SK-N-SH (cell line): Measurements from ENCODE around the gene CASKIN1. TPM values are rescaled to one million over a fixed set of nuclear protein-coding genes. Genes with fewer than 3 reads are reported as not detected.

Experiments used
- CTCF ChIA-PET: fragments of 300-600, 350-600 bp; formaldehyde crosslinking; extraction: SDS; loops from one replicate; lab custom pipeline; 2021; lab: Yijun Ruan, JAX
- POLR2A ChIA-PET: fragments of 350-600 bp; sonication (Branson Sonifier 250); formaldehyde crosslinking; extraction: SDS; loops from one replicate; lab custom pipeline; 2020; ENCODE audit warnings: antibody characterized with exemption, inconsistent platforms; lab: Yijun Ruan, JAX
- DNase-seq: peaks from one replicate; pipeline ENCODE4 v3.0.0; 2012
- H2AFZ ChIP-seq: fragments of 200-600 bp; sonication (generic); 2 replicates; pipeline ENCODE4 v1.8.1; 2016; ENCODE audit warnings: antibody characterized with exemption, mild to moderate bottlenecking, low read depth
- H3F3A ChIP-seq: fragments of 200-600 bp; sonication (generic); replicated peaks from 2 replicates; pipeline ENCODE3; 2016; ENCODE audit warnings: antibody characterized with exemption, mild to moderate bottlenecking; ENCODE audit not compliant: insufficient read depth
- H3K27ac ChIP-seq, 2 experiments: fragments of 200-500 bp in 1 of 2; fragments of 200-600 bp in 1 of 2; sonication (Bioruptor generic) in 1 of 2; sonication (generic), shearing (Covaris generic) in 1 of 2; 2 replicates each; pipeline versions ENCODE4 v1.5.1 to v1.6.1; 2014 to 2016; ENCODE audit warnings: low read depth in 2 of 2, inconsistent platforms in 1 of 2, low read length in 1 of 2, mild to moderate bottlenecking in 1 of 2, mixed read lengths in 1 of 2
- H3K27me3 ChIP-seq: fragments of 200-600 bp; sonication (generic), shearing (Covaris generic); 2 replicates; pipeline ENCODE4 v1.6.1; 2016; ENCODE audit warnings: mixed run types; ENCODE audit not compliant: insufficient read depth
- H3K36me3 ChIP-seq, 2 experiments: fragments of 200-500 bp in 1 of 2; fragments of 200-600 bp in 1 of 2; sonication (Bioruptor generic) in 1 of 2; sonication (generic) in 1 of 2; replicated peaks in 1 of 2; 2 replicates each; pipeline versions ENCODE3 to v1.5.1; 2014 to 2016; ENCODE audit warnings: low read length in 1 of 2, mild to moderate bottlenecking in 1 of 2; ENCODE audit not compliant: insufficient read depth in 2 of 2, control insufficient read depth in 1 of 2
- H3K4me1 ChIP-seq, 2 experiments: fragments of 200-500 bp in 1 of 2; fragments of 200-600 bp in 1 of 2; sonication (Bioruptor generic) in 1 of 2; sonication (generic), shearing (Covaris generic) in 1 of 2; 2 replicates each; pipeline versions ENCODE4 v1.5.1 to v1.6.1; 2014 to 2016; ENCODE audit warnings: low read depth in 1 of 2, low read length in 1 of 2, mixed run types in 1 of 2; ENCODE audit not compliant: insufficient read depth in 2 of 2, control insufficient read depth in 1 of 2
- H3K4me2 ChIP-seq: fragments of 200-600 bp; sonication (generic), shearing (Covaris generic); 2 replicates; pipeline ENCODE4 v1.6.1; 2017; ENCODE audit warnings: mixed run types
- H3K4me3 ChIP-seq, 2 experiments: fragments of 200-500 bp in 1 of 2; fragments of 200-600 bp in 1 of 2; sonication (Bioruptor generic) in 1 of 2; sonication (generic), shearing (Covaris generic) in 1 of 2; 2 replicates each; pipeline versions ENCODE4 v1.5.1 to v1.8.1; 2014 to 2016; ENCODE audit warnings: low read depth in 2 of 2, inconsistent platforms in 1 of 2, low read length in 1 of 2, mild to moderate bottlenecking in 1 of 2, mixed read lengths in 1 of 2, moderate library complexity in 1 of 2
- H3K79me2 ChIP-seq: fragments of 200-600 bp; sonication (generic); 2 replicates; pipeline ENCODE4 v1.8.1; 2017; ENCODE audit warnings: mild to moderate bottlenecking; ENCODE audit not compliant: insufficient read depth
- H3K9ac ChIP-seq: fragments of 200-600 bp; sonication (generic); 2 replicates; pipeline ENCODE4 v1.6.1; 2017; ENCODE audit warnings: mixed run types
- H3K9me2 ChIP-seq: fragments of 200-600 bp; sonication (generic); 2 replicates; pipeline ENCODE4 v1.6.1; 2017; ENCODE audit warnings: mixed run types
- H3K9me3 ChIP-seq: fragments of 200-600 bp; sonication (generic); 2 replicates; pipeline ENCODE4 v1.6.1; 2017; ENCODE audit warnings: mixed run types, mild to moderate bottlenecking, moderate library complexity
- H4K20me1 ChIP-seq: fragments of 200-600 bp; sonication (generic); 2 replicates; pipeline ENCODE4 v1.6.1; 2017; ENCODE audit warnings: mild to moderate bottlenecking, mixed run types; ENCODE audit not compliant: insufficient read depth
- ELF1 ChIP-seq: IDR thresholded peaks from 2 replicates; pipeline ENCODE4 v1.4.0; 2012
- EP300 ChIP-seq, 2 experiments: IDR thresholded peaks; 2 replicates each; pipeline versions ENCODE4 v1.4.0 to v1.6.1; 2012; ENCODE audit warnings: borderline replicate concordance in 1 of 2, low read depth in 1 of 2, low read length in 1 of 2
- FOXJ3 ChIP-seq: sonication (generic); formaldehyde crosslinking; IDR thresholded peaks from 2 replicates; pipeline ENCODE4 v1.5.1; 2020; ENCODE audit warnings: mild to moderate bottlenecking, missing genetic modification reagents
- FOXM1 ChIP-seq: IDR thresholded peaks from 2 replicates; pipeline ENCODE4 v1.4.0; 2012; ENCODE audit warnings: low read depth, mild to moderate bottlenecking
- GABPA ChIP-seq: IDR thresholded peaks from 2 replicates; pipeline ENCODE4 v1.4.0; 2012; ENCODE audit warnings: low read depth, mild to moderate bottlenecking
- MEF2A ChIP-seq: IDR thresholded peaks from 2 replicates; pipeline ENCODE4 v1.4.0; 2012; ENCODE audit warnings: low read depth, borderline replicate concordance
- NRF1 ChIP-seq: IDR thresholded peaks from 2 replicates; pipeline ENCODE4 v1.6.1; 2012; ENCODE audit warnings: low read depth, mild to moderate bottlenecking, low read length
- RFX5 ChIP-seq: IDR thresholded peaks from 2 replicates; pipeline ENCODE4 v1.6.1; 2012; ENCODE audit warnings: mild to moderate bottlenecking, improper control_type of control experiment, low read length
- RXRA ChIP-seq: IDR thresholded peaks from 2 replicates; pipeline ENCODE4 v1.4.0; 2012; ENCODE audit warnings: low read depth, mild to moderate bottlenecking, borderline replicate concordance
- SIN3A ChIP-seq: IDR thresholded peaks from 2 replicates; pipeline ENCODE4 v1.6.1; 2012; ENCODE audit warnings: low read depth, mild to moderate bottlenecking, low read length, moderate library complexity, borderline replicate concordance
- SMC3 ChIP-seq: IDR thresholded peaks from 2 replicates; pipeline ENCODE4 v1.6.1; 2012; ENCODE audit warnings: low read depth, low read length, improper control_type of control experiment
- TCF12 ChIP-seq: IDR thresholded peaks from 2 replicates; pipeline ENCODE4 v1.4.0; 2012
- YY1 ChIP-seq: IDR thresholded peaks from 2 replicates; pipeline ENCODE4 v1.4.0; 2012; ENCODE audit warnings: low read depth, mild to moderate bottlenecking
- WGBS: methylation state at CpG from one replicate; pipeline ENCODE4 v1.1.6; 2017; ENCODE audit warnings: low lambda C conversion rate; 5-methylcytosine and 5-hydroxymethylcytosine counted together
- polyA plus RNA-seq, 3 experiments: library from polyadenylated mRNA; depleted of rRNA; stranded (reverse); fragments of >200 nt; gene quantifications; 2 replicates each; pipeline ENCODE4 v1.2.3, GENCODE V29; 2012
- TF ChIP-seq, protein P1 (sequence below): IDR thresholded peaks from 2 replicates; pipeline ENCODE4 v1.4.0; 2012; ENCODE audit warnings: low read depth, borderline replicate concordance
- TF ChIP-seq, protein P2 (sequence below): fragments of 150-350 bp; IDR thresholded peaks from 2 replicates; pipeline ENCODE4 v1.6.1; 2017; ENCODE audit warnings: antibody characterized with exemption, low read length, low read depth, borderline replicate concordance
- TF ChIP-seq, protein P3 (sequence below): fragments of 150-350 bp; IDR thresholded peaks from 2 replicates; pipeline ENCODE4 v1.6.1; 2016; ENCODE audit warnings: mild to moderate bottlenecking, low read depth, low read length
- TF ChIP-seq, protein P4 (sequence below): fragments of 200-600 bp; sonication (generic); IDR thresholded peaks from 2 replicates; pipeline ENCODE4 v1.6.1; 2017; ENCODE audit warnings: antibody characterized with exemption, mild to moderate bottlenecking, moderate library complexity
- TF ChIP-seq, protein P5 (sequence below): IDR thresholded peaks from 2 replicates; pipeline ENCODE4 v1.6.1; 2012; ENCODE audit warnings: mild to moderate bottlenecking, low read depth, low read length, moderate library complexity
- TF ChIP-seq, protein P6 (sequence below): IDR thresholded peaks from 2 replicates; pipeline ENCODE4 v1.4.0; 2012; ENCODE audit warnings: low read depth

CASKIN1 gene
- polyA plus RNA-seq, 1 of the 3 experiments (the other 2 are of a cell fraction) = 1.7 TPM

DNA sequence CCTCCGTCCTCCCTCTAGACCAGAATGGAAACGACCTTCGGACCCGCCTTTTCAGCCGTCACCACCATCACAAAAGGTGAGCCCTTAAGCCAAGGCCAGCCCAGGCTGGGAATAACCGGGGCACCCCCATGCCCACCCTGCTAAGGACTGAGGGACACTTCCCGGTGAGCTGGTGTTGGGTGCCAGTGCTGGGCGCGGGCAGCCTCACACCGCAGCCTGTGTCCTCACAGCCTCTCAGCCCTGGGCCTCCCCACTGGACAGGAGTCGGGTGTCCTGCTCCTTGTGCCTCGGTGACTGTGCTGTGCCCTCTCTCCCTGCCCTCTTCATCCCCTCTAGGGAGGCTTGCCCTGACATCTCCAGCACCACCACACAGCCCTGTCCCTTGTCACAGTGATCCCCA lies 30.5 kb downstream of the CASKIN1 start:
- peaks cover 33% of the 10 kb centered on the region for H4K20me1 ChIP-seq

More for the DNA sequence above, 30.5 kb downstream of the CASKIN1 start:
- peaks cover 39% of the 10 kb centered on the region for H3K79me2 ChIP-seq
- 100% methylated on average over 4 of the region's 12 CpGs for WGBS
- H3K4me1 ChIP-seq = no peaks in the 10 kb centered on the region
- no peak overlapping the region for H3K27ac ChIP-seq
- no peak overlapping the region for H2AFZ ChIP-seq
- H3K27me3 ChIP-seq = no peaks in the 10 kb centered on the region
- no peaks in the 10 kb centered on the region for H3K9me3 ChIP-seq
- no peak overlapping the region for H3K4me2 ChIP-seq
- H3K9ac ChIP-seq = no peak overlapping the region
- H3K9me2 ChIP-seq = no peaks in the 10 kb centered on the region
- no peak for TF ChIP-seq ELF1
- TF ChIP-seq, protein P1, sequence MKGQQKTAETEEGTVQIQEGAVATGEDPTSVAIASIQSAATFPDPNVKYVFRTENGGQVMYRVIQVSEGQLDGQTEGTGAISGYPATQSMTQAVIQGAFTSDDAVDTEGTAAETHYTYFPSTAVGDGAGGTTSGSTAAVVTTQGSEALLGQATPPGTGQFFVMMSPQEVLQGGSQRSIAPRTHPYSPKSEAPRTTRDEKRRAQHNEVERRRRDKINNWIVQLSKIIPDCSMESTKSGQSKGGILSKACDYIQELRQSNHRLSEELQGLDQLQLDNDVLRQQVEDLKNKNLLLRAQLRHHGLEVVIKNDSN = no peak
- TF ChIP-seq RXRA = no peak
- no peak for TF ChIP-seq FOXJ3
- no peak for TF ChIP-seq NRF1
- TF ChIP-seq GABPA = no peak
- TF ChIP-seq EP300 (IDR thresholded peaks at IDR 0.05; ENCODE audit: borderline replicate concordance in 1 of 2, low read depth in 1 of 2, low read length in 1 of 2) = no peak
- no peak for TF ChIP-seq SIN3A
- TF ChIP-seq FOXM1 = no peak
- TF ChIP-seq RFX5 = no peak
- no peak for TF ChIP-seq MEF2A
- TF ChIP-seq, protein P2, sequence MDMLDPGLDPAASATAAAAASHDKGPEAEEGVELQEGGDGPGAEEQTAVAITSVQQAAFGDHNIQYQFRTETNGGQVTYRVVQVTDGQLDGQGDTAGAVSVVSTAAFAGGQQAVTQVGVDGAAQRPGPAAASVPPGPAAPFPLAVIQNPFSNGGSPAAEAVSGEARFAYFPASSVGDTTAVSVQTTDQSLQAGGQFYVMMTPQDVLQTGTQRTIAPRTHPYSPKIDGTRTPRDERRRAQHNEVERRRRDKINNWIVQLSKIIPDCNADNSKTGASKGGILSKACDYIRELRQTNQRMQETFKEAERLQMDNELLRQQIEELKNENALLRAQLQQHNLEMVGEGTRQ = no peak
- TF ChIP-seq, protein P3, sequence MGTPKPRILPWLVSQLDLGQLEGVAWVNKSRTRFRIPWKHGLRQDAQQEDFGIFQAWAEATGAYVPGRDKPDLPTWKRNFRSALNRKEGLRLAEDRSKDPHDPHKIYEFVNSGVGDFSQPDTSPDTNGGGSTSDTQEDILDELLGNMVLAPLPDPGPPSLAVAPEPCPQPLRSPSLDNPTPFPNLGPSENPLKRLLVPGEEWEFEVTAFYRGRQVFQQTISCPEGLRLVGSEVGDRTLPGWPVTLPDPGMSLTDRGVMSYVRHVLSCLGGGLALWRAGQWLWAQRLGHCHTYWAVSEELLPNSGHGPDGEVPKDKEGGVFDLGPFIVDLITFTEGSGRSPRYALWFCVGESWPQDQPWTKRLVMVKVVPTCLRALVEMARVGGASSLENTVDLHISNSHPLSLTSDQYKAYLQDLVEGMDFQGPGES = no peak
- TF ChIP-seq, protein P4, sequence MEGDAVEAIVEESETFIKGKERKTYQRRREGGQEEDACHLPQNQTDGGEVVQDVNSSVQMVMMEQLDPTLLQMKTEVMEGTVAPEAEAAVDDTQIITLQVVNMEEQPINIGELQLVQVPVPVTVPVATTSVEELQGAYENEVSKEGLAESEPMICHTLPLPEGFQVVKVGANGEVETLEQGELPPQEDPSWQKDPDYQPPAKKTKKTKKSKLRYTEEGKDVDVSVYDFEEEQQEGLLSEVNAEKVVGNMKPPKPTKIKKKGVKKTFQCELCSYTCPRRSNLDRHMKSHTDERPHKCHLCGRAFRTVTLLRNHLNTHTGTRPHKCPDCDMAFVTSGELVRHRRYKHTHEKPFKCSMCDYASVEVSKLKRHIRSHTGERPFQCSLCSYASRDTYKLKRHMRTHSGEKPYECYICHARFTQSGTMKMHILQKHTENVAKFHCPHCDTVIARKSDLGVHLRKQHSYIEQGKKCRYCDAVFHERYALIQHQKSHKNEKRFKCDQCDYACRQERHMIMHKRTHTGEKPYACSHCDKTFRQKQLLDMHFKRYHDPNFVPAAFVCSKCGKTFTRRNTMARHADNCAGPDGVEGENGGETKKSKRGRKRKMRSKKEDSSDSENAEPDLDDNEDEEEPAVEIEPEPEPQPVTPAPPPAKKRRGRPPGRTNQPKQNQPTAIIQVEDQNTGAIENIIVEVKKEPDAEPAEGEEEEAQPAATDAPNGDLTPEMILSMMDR = no peak
- no peak for TF ChIP-seq YY1
- TF ChIP-seq TCF12 = no peak
- TF ChIP-seq, protein P5, sequence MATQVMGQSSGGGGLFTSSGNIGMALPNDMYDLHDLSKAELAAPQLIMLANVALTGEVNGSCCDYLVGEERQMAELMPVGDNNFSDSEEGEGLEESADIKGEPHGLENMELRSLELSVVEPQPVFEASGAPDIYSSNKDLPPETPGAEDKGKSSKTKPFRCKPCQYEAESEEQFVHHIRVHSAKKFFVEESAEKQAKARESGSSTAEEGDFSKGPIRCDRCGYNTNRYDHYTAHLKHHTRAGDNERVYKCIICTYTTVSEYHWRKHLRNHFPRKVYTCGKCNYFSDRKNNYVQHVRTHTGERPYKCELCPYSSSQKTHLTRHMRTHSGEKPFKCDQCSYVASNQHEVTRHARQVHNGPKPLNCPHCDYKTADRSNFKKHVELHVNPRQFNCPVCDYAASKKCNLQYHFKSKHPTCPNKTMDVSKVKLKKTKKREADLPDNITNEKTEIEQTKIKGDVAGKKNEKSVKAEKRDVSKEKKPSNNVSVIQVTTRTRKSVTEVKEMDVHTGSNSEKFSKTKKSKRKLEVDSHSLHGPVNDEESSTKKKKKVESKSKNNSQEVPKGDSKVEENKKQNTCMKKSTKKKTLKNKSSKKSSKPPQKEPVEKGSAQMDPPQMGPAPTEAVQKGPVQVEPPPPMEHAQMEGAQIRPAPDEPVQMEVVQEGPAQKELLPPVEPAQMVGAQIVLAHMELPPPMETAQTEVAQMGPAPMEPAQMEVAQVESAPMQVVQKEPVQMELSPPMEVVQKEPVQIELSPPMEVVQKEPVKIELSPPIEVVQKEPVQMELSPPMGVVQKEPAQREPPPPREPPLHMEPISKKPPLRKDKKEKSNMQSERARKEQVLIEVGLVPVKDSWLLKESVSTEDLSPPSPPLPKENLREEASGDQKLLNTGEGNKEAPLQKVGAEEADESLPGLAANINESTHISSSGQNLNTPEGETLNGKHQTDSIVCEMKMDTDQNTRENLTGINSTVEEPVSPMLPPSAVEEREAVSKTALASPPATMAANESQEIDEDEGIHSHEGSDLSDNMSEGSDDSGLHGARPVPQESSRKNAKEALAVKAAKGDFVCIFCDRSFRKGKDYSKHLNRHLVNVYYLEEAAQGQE = no peak
- TF ChIP-seq, protein P6, sequence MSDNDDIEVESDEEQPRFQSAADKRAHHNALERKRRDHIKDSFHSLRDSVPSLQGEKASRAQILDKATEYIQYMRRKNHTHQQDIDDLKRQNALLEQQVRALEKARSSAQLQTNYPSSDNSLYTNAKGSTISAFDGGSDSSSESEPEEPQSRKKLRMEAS = no peak
- TF ChIP-seq SMC3 = no peak
- ChIA-PET CTCF (interaction anchor here (1.0 kb wide), 1 partner anchor 162 kb away, joined by 7 read pairs; no protein-coding TSS in a partner anchor), POLR2A (interaction anchor here (3.5 kb wide), 1 partner anchor 11 kb away, joined by 16 read pairs; the partner anchor contains the start of gene TRAF7)
- peaks cover 0 to 45% of the 10 kb centered on the region in 2 experiments for H3K36me3 ChIP-seq
- DNase-seq = no peak
- peaks cover 3% of the 10 kb centered on the region for H3F3A ChIP-seq
- H3K4me3 ChIP-seq = no peak overlapping the region
